IMR-90 (cell line): ENCODE measurements around the gene RNF144B. TPM values are rescaled to one million over a fixed set of nuclear protein-coding genes. Genes with fewer than 3 reads are reported as not detected.

Experiments
- ATAC-seq: fragments of 200-7000 bp; cut with Tn5 transposase; 2 replicates; pipeline ENCODE4 v1.9.1; 2020; ENCODE audit warnings: low read depth, mild to moderate bottlenecking, moderate library complexity
- BruUV-seq: library from RNA; stranded (reverse); fragments of 400-500 nt; replicated peaks from 2 replicates; lab custom pipeline; 2021; lab: Mats Ljungman, UMichigan
- CTCF ChIA-PET: fragments of 300-600 bp; formaldehyde crosslinking; extraction: SDS; loops from one replicate; lab custom pipeline; 2021; ENCODE audit warnings: antibody characterized with exemption; lab: Yijun Ruan, JAX
- POLR2A ChIA-PET: fragments of 300-600 bp; sonication (Branson Sonifier 250); formaldehyde crosslinking; loops from one replicate; lab custom pipeline; 2022; ENCODE audit warnings: antibody characterized with exemption; ENCODE audit not compliant: unreplicated experiment; lab: Charles Lee
- DNase-seq: peaks from one replicate; pipeline ENCODE4 v3.0.0; 2013
- H2AFZ ChIP-seq: replicated peaks from 2 replicates; pipeline ENCODE3; 2013; ENCODE audit warnings: low read length, mild to moderate bottlenecking; ENCODE audit not compliant: poor library complexity
- H2AK5ac ChIP-seq: 2 replicates; pipeline ENCODE4 v1.6.1; 2013; ENCODE audit warnings: low read depth, low read length, inconsistent platforms
- H2AK9ac ChIP-seq: replicated peaks from 2 replicates; pipeline ENCODE3; 2013; ENCODE audit warnings: mild to moderate bottlenecking, low read depth, low read length, moderate library complexity; ENCODE audit not compliant: poor library complexity
- H2BK120ac ChIP-seq: 2 replicates; pipeline ENCODE4 v1.6.1; 2013; ENCODE audit warnings: low read depth, low read length, inconsistent platforms
- H2BK15ac ChIP-seq: 3 replicates; pipeline ENCODE4 v1.6.1; 2013; ENCODE audit warnings: low read depth, low read length, inconsistent platforms
- H2BK20ac ChIP-seq: 2 replicates; pipeline ENCODE4 v1.6.1; 2013; ENCODE audit warnings: low read depth, mild to moderate bottlenecking, inconsistent platforms, low read length, moderate library complexity
- H2BK5ac ChIP-seq: 2 replicates; pipeline ENCODE4 v1.6.1; 2013; ENCODE audit warnings: mild to moderate bottlenecking, low read depth, low read length, inconsistent platforms; ENCODE audit not compliant: poor library complexity, severe bottlenecking
- H3K14ac ChIP-seq: replicated peaks from 2 replicates; pipeline ENCODE4 v1.6.1; 2013; ENCODE audit warnings: low read depth, low read length, inconsistent platforms
- H3K18ac ChIP-seq: 2 replicates; pipeline ENCODE4 v1.6.1; 2013; ENCODE audit warnings: low read depth, low read length, control low read depth
- H3K23ac ChIP-seq: 2 replicates; pipeline ENCODE4 v1.6.1; 2013; ENCODE audit warnings: low read depth, low read length, inconsistent platforms
- H3K27ac ChIP-seq: 2 replicates; pipeline ENCODE4 v1.5.1; 2013; ENCODE audit warnings: mild to moderate bottlenecking, control low read depth, low read length; ENCODE audit not compliant: insufficient read depth
- H3K27me3 ChIP-seq: 2 replicates; pipeline ENCODE4 v1.6.1; 2013; ENCODE audit warnings: low read length; ENCODE audit not compliant: control insufficient read depth, insufficient read depth
- H3K36me3 ChIP-seq: 2 replicates; pipeline ENCODE4 v1.6.1; 2013; ENCODE audit warnings: low read length, mixed read lengths; ENCODE audit not compliant: control insufficient read depth, insufficient read depth
- H3K4ac ChIP-seq: 2 replicates; pipeline ENCODE4 v1.6.1; 2013; ENCODE audit warnings: low read depth, low read length, inconsistent platforms
- H3K4me1 ChIP-seq: 2 replicates; pipeline ENCODE4 v1.6.1; 2013; ENCODE audit warnings: low read length, mixed read lengths; ENCODE audit not compliant: control insufficient read depth, insufficient read depth
- H3K4me2 ChIP-seq: 2 replicates; pipeline ENCODE4 v1.6.1; 2013; ENCODE audit warnings: low read depth, mild to moderate bottlenecking, control low read depth, low read length, moderate library complexity
- H3K4me3 ChIP-seq: 2 replicates; pipeline ENCODE4 v1.5.1; 2013; ENCODE audit warnings: low read depth, mild to moderate bottlenecking, control low read depth, low read length, moderate library complexity; ENCODE audit not compliant: insufficient read depth
- H3K56ac ChIP-seq: 2 replicates; pipeline ENCODE4 v1.6.1; 2013; ENCODE audit warnings: low read length, inconsistent platforms; ENCODE audit not compliant: insufficient read depth; ENCODE audit errors: extremely low read depth
- H3K79me1 ChIP-seq, 2 experiments: 2 replicates each; pipeline ENCODE4 v1.6.1; 2013; ENCODE audit warnings: low read length in 2 of 2, inconsistent platforms in 1 of 2, low read depth in 1 of 2
- H3K9ac ChIP-seq: 2 replicates; pipeline ENCODE4 v1.6.1; 2013; ENCODE audit warnings: low read depth, low read length, control low read depth
- H3K9me1 ChIP-seq: 2 replicates; pipeline ENCODE4 v1.6.1; 2013; ENCODE audit warnings: low read length, inconsistent platforms; ENCODE audit not compliant: insufficient read depth
- H3K9me3 ChIP-seq: 2 replicates; pipeline ENCODE4 v1.6.1; 2013; ENCODE audit warnings: low read length; ENCODE audit not compliant: control insufficient read depth, insufficient read depth
- H4K20me1 ChIP-seq: 2 replicates; pipeline ENCODE4 v1.6.1; 2013; ENCODE audit warnings: low read length, inconsistent platforms; ENCODE audit not compliant: insufficient read depth
- H4K5ac ChIP-seq: 2 replicates; pipeline ENCODE4 v1.6.1; 2013; ENCODE audit warnings: mild to moderate bottlenecking, low read depth, low read length, control low read depth
- H4K8ac ChIP-seq, 2 experiments: 2 replicates each; pipeline ENCODE4 v1.6.1; 2013; ENCODE audit warnings: low read depth in 2 of 2, low read length in 2 of 2, control low read depth in 1 of 2, inconsistent platforms in 1 of 2
- H4K91ac ChIP-seq: 2 replicates; pipeline ENCODE4 v1.6.1; 2013; ENCODE audit warnings: low read depth, low read length, inconsistent platforms; ENCODE audit not compliant: insufficient read depth
- BHLHE40 ChIP-seq: fragments of 150-350 bp; IDR thresholded peaks from 2 replicates; pipeline ENCODE4 v1.6.1; 2016; ENCODE audit warnings: mild to moderate bottlenecking, low read depth, low read length
- CHD1 ChIP-seq: IDR thresholded peaks from 2 replicates; pipeline ENCODE4 v1.6.1; 2012; ENCODE audit warnings: low read depth, low read length, improper control_type of control experiment
- ELK1 ChIP-seq: fragments of 150-350 bp; IDR thresholded peaks from 2 replicates; pipeline ENCODE4 v1.6.1; 2016; ENCODE audit warnings: low read depth, mild to moderate bottlenecking, low read length, moderate library complexity, borderline replicate concordance
- FOS ChIP-seq: fragments of 150-350 bp; IDR thresholded peaks from 2 replicates; pipeline ENCODE4 v1.6.1; 2016; ENCODE audit warnings: low read depth, low read length
- MAFK ChIP-seq: IDR thresholded peaks from 2 replicates; pipeline ENCODE4 v1.6.1; 2012; ENCODE audit warnings: low read depth, low read length, improper control_type of control experiment
- MXI1 ChIP-seq: IDR thresholded peaks from 2 replicates; pipeline ENCODE4 v1.6.1; 2012; ENCODE audit warnings: low read depth, mild to moderate bottlenecking, low read length, moderate library complexity, borderline replicate concordance
- POLR2A ChIP-seq: IDR thresholded peaks from 2 replicates; pipeline ENCODE4 v1.6.1; 2012; ENCODE audit warnings: mild to moderate bottlenecking, low read depth, low read length
- RAD21 ChIP-seq: IDR thresholded peaks from 2 replicates; pipeline ENCODE4 v1.6.1; 2012; ENCODE audit warnings: low read length, improper control_type of control experiment
- RCOR1 ChIP-seq: IDR thresholded peaks from 2 replicates; pipeline ENCODE4 v1.6.1; 2012; ENCODE audit warnings: mild to moderate bottlenecking, low read length, improper control_type of control experiment; ENCODE audit not compliant: insufficient replicate concordance
- RFX5 ChIP-seq: IDR thresholded peaks from 2 replicates; pipeline ENCODE4 v1.8.0; 2012; ENCODE audit warnings: low read depth, mild to moderate bottlenecking, low read length, moderate library complexity
- SMC3 ChIP-seq: fragments of 150-350 bp; IDR thresholded peaks from 2 replicates; pipeline ENCODE4 v1.6.1; 2016; ENCODE audit warnings: low read depth, mild to moderate bottlenecking, antibody characterized with exemption, low read length, moderate library complexity
- USF2 ChIP-seq: fragments of 150-350 bp; IDR thresholded peaks from 2 replicates; pipeline ENCODE4 v1.6.1; 2017; ENCODE audit warnings: mild to moderate bottlenecking, antibody characterized with exemption, low read length, low read depth
- WGBS, 2 experiments: methylation state at CpG; one replicate each; pipeline versions ENCODE4 v1.1.5 to v1.1.7; 2013; ENCODE audit warnings: missing lambda C conversion rate in 2 of 2; ENCODE audit not compliant: insufficient read length in 1 of 2; ENCODE audit errors: extremely low coverage in 2 of 2; 5-methylcytosine and 5-hydroxymethylcytosine counted together
- dilution Hi-C: fragments of 300-500 bp; cut with HindIII; formaldehyde crosslinking; loops from one replicate; pipeline ENCODE4 v1.14.3; 2018; ENCODE audit warnings: low sequenced_read_pairs; ENCODE audit not compliant: unreplicated experiment
- in situ Hi-C: fragments of 300-500 bp; cut with MboI; formaldehyde crosslinking; loops from 3 replicates; pipeline ENCODE4 v1.14.3; 2019; ENCODE audit warnings: low sequenced_read_pairs, inconsistent platforms, mixed read lengths
- intact Hi-C: fragments of 100-400 bp; cut with micrococcal nuclease; formaldehyde crosslinking; loops from 2 replicates; pipeline ENCODE4 v1.10.0; 2022
- polyA plus RNA-seq, 3 experiments: library from polyadenylated mRNA; depleted of rRNA; stranded (reverse); fragments of >200 nt; gene quantifications; 2 replicates each; pipeline ENCODE4 v1.2.3, GENCODE V29; 2012; ENCODE audit warnings: low replicate concordance in 1 of 3
- total RNA-seq: library from RNA; depleted of rRNA; stranded (reverse); fragments of >200 nt; gene quantifications from 2 replicates; pipeline ENCODE4 v1.2.3, GENCODE V29; 2012

RNF144B gene
- total and polyA plus RNA-seq, 2 of the 4 experiments (the other 2 are of a cell fraction): 0.44 to 2.7 TPM

- no peak overlapping the region for H2BK20ac ChIP-seq
- H3K27ac ChIP-seq: no peak overlapping the region
- no peaks in the 10 kb centered on the region for H3K27me3 ChIP-seq
- no peaks in the 10 kb centered on the region for H3K36me3 ChIP-seq
- intact Hi-C loops (no loop called here), dilution Hi-C loops (no loop called here), in situ Hi-C loops (no loop called here)
- no CpG with 5 or more reads among the region's 2 CpGs for WGBS, 2 experiments
- H3K9me1 ChIP-seq: no peaks in the 10 kb centered on the region
- ChIA-PET POLR2A (no interaction called here), CTCF (interaction anchor here (0.6 kb wide), 1 partner anchor 1848 kb away, joined by 3 read pairs; no protein-coding TSS in a partner anchor)
- DNase-seq (no peak), ATAC-seq (no peak)
- no peak overlapping the region for H4K5ac ChIP-seq
- no peak overlapping the region for H3K18ac ChIP-seq
- no TSS peak for BruUV-seq
- no peak overlapping the region for H3K4ac ChIP-seq
- H3K4me1 ChIP-seq: no peaks in the 10 kb centered on the region; the same call in 1 of the 2 replicates
- no peak overlapping the region for H2BK5ac ChIP-seq
- H3K9me3 ChIP-seq: no peaks in the 10 kb centered on the region
- no peak overlapping the region for H3K4me2 ChIP-seq
- no peak overlapping the region for H4K91ac ChIP-seq
- H2AK9ac ChIP-seq: no peak overlapping the region
- no peak overlapping the region for H3K23ac ChIP-seq
- H3K14ac ChIP-seq: no peak overlapping the region
- no peak overlapping the region for H3K56ac ChIP-seq
- no peak overlapping the region for H3K4me3 ChIP-seq
- no peak overlapping the region for H2BK120ac ChIP-seq
- no peak overlapping the region for H3K9ac ChIP-seq
- no peaks in the 10 kb centered on the region for H4K20me1 ChIP-seq
- no peak overlapping the region for H4K8ac ChIP-seq
- H2AK5ac ChIP-seq: no peak overlapping the region
- no peak overlapping the region for H2BK15ac ChIP-seq
- no peaks in the 10 kb centered on the region for H3K79me1 ChIP-seq
- TF ChIP-seq FOS: no peak
- TF ChIP-seq RAD21: no peak
- no peak for TF ChIP-seq MXI1
- TF ChIP-seq USF2: no peak
- no peak for TF ChIP-seq MAFK
- no peak for TF ChIP-seq BHLHE40
- no peak for TF ChIP-seq CHD1
- no peak for TF ChIP-seq POLR2A
- TF ChIP-seq RCOR1: no peak
- no peak for TF ChIP-seq RFX5
- no peak for TF ChIP-seq ELK1
- TF ChIP-seq SMC3: no peak
- H2AFZ ChIP-seq: no peak overlapping the region
Measured at GRCh38 chr6:18446771-18447170, 59.6 kb downstream of the RNF144B start.
